ENCODE measurements around the gene E2F4.

E2F4 gene

GRCh38 chr16:67213197-67214019 lies 21.5 kb downstream of the E2F4 start:
- no peak for DNase-seq

- no peak for DNase-seq
Observed at GRCh38 chr16:67215706-67216105, 23.8 kb downstream of the E2F4 start.

- no peak for DNase-seq
Observed at GRCh38 chr16:67216612-67217490, 24.9 kb downstream of the E2F4 start.

GRCh38 chr16:67223992-67224391 lies 32.0 kb downstream of the E2F4 start:
- no peak for DNase-seq

DNA sequence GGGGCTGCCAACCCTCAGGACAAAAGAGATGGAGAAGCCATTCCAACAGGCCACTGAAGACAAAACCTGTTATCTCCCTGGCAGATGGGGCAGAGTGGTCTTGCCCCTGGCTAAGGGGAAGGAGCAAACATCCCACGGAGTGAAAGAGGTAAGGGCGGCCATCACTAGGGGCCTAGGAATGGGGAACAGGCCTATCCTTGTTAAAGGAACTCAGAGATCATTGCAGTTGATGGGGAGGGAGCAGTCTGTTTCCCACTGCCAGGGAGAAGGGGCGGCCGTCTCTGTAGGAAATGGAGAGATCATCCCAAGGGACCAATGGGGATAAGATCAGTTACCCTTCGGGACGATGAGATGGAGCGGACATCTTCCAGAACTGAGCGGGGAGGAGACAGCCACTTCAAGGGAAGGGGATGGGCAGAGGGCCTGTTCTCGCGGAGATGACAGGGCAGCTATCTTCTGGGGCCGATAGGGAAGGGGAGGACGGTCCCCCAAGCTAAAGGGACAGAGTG lies 34.4 kb downstream of the E2F4 start:
- DNase-seq, result no peak

DNA sequence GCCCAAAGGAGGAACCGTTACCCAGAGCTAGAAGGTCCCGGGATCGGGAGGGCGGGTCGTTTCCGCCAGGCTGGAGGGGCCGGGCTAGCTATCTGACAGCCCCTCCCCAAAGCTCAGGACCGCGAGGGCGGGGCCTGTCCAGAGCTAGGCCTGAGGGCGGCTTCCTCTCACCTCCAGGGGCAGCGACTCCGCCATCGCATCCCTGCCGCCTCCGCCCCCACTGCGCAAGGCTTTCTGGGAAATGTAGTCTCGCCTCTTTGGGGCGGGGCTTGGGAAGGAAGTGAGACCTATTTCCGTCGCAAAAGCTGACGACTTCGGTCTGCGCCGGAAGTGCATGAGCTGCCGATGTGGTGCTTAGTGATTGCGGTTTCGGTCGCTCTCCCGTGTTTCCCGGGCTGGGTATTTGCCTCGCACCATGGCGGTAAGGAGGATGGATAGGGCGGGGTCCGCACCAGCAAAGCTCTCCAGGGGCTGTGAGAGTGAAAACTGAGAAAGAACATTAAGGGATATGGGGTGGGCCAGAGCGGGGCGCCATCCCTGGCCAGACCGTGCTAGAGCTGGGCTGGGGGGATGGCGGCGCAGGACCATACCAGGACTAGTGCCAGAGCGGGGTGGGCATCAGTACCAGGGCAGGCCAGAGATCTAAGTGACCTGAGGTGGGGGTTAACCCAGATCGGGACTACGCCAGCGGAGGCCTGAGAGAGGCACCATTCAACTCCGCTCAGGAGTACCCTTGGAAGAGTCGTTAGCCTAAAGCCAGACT lies 35.0 kb downstream of the E2F4 start, which contains the start of gene TMEM208:
Gene TMEM208, plus strand, starts transcription at position 327 of the 763 bp plus-strand sequence. Its CDS starts 89 bp downstream, at position 416.
- peak; percentile 90 for DNase-seq

DNA sequence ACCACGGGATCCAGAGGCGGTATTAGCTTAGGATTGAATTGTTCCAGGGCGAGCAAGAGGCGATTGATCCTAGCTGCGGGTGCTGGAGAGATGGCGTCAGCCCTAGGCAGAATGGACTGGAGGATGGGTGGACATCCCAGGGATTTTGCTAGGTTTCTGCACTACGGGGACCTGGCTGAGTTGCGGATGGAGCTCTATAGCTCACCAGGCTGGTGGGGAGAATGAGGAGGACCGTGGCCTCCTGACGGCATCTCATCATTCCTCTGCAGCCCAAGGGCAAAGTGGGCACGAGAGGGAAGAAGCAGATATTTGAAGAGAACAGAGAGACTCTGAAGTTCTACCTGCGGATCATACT lies 35.6 kb downstream of the E2F4 start:
- DNase-seq, result no peak

GRCh38 chr16:67228034-67228785 lies 36.3 kb downstream of the E2F4 start:
- no peak for DNase-seq

- no peak for DNase-seq
Observed at GRCh38 chr16:67228905-67229304, 37.0 kb downstream of the E2F4 start.

DNA sequence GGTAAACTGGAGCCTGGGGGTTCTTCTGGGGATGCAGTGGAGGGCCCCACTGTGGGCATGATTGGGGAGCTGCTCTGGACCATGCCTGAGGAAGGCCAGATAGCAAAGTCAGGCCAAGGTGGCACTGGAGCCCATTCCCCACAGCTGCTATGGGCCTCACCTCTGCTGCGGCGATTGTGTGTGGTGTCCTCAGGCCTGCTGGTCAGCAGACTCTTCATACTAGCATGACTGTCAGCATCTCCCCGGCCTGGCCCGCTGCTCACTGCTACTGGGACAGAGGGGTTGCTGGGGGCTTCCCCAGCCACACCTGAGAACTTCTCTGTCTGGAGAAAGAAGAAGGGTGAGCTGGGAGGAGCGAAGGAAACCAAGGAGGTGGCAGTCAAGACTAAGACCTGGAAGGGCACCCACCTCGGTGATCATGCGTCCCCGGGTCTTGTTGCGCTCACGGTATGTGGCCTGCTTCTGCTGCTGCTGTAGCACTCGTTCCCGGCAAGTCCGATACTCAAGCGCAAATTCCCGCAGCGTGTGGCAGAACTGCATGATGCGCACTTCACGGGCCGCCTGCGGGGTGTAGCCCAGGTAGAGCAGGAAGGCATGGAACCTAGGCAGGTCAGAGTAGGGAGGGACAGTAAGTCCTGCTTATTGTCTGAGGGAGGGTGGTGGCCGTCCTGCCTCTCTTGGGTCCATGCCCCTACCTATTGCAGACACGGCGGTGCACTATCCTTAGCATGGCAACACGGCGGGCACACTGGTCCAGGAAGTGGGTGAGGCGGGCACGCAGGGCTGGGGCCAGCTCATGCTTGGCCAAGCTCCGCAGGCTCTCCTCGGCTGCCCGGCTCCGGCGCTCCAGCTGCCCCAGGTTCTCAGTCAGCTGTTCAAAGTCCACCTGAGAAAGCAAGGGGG lies 38.2 kb downstream of the E2F4 start:
- DNase-seq, result no peak

DNA sequence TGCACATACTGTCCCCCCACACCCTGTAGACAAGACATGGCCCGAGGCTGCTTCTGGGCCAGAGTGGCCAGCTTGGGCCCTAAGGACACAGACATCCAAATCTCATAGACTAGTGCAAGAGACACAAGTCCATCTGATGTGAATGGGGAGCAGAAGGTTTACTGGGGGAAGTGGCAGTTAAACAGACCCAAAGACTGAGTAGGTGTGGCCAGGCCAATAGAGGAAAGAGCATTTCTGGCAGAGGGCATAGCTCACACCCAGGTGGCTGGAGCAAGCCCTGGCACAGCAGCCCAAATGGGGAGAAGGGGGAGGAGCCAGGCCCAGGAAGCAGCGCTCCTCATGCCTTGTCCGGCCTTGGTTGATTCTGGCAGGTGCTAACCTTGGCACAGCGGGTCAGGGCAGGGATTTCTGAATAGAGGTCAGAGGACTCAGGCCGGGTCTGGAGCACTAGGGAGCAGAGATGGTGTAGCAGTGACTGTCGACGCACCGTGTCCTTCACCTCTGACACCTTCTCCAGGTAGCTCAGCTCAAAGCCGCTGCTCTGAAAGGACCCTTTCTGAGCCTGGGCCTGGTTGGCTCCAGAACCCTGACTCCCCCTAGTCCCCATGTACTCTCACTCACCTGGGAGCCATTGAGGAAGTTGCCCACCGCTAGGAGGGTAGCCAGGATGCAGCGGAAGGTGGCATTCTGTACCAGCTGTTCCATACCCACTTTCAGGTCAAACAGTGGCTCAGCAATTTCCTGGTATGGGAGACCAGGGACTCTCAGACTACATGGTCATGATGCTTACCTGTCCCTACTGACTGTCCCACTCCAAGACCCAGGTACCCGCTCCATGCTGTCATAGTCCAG lies 39.1 kb downstream of the E2F4 start:
- no peak for DNase-seq

DNA sequence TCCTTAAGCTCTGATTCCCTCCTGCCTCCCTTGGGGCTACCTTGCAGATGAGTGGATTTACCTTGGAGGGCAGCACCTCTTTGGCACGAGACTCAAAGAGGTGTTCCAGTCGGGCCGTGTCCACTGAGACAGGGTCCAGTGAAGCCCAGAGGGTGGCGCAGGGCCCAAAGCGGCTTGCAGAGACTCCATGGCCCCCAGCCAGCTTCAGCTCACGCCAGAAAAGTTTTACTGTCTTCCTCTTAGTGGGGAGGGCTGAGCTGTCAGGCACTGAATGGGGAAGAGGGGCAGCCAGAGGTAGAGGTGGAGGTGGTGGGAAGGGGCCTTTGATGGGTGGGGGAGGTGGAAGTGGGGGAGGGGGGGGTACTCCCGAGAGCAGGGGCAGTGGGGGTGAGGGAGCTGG lies 41.6 kb downstream of the E2F4 start:
- DNase-seq, result no peak

GRCh38 chr16:67234180-67234597 lies 42.2 kb downstream of the E2F4 start:
- no peak for DNase-seq

GRCh38 chr16:67235816-67236562 lies 44.0 kb downstream of the E2F4 start:
- DNase-seq, result no peak

DNA sequence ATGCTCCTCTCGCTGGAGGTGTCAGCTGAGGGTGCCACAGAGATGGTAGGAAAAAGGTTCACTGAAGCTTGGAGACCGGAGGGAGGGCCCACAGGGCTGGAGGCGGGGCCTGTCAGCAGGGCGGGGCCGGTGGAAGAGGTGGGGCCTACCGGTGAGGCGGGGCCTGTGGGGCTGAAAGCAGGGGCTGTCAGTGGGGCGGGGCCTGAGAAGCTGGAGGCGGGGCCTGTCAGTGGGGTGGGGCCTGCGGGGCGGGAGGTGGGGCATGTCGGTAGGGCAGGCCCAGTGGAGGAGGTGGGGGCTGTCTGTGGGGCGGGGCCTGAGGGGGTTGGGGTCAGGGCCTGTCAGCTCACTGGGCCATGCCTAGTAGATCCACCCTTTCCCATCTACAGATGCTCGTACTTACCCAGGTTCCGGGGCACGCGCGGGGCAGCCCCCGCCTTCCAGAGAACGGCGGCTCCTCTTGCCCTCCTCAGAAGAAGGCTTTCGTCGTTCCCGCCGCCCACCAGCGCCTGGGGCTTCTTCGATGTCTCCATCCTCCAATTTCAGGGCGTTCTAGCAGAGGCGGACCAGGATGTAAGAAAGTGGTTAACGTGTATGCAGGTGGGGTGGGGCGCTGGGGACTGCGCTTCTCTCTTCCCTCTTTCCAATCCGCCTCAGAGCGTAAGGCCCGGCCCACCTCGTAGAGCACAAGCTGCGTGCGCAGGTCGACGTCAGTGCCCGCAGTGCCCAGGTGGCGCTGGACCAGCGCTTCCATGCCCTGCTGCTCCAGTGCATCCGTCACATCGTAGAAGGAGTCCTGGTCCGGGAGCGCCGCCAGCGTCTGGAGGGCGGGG lies 44.8 kb downstream of the E2F4 start:
- no peak for DNase-seq

DNA sequence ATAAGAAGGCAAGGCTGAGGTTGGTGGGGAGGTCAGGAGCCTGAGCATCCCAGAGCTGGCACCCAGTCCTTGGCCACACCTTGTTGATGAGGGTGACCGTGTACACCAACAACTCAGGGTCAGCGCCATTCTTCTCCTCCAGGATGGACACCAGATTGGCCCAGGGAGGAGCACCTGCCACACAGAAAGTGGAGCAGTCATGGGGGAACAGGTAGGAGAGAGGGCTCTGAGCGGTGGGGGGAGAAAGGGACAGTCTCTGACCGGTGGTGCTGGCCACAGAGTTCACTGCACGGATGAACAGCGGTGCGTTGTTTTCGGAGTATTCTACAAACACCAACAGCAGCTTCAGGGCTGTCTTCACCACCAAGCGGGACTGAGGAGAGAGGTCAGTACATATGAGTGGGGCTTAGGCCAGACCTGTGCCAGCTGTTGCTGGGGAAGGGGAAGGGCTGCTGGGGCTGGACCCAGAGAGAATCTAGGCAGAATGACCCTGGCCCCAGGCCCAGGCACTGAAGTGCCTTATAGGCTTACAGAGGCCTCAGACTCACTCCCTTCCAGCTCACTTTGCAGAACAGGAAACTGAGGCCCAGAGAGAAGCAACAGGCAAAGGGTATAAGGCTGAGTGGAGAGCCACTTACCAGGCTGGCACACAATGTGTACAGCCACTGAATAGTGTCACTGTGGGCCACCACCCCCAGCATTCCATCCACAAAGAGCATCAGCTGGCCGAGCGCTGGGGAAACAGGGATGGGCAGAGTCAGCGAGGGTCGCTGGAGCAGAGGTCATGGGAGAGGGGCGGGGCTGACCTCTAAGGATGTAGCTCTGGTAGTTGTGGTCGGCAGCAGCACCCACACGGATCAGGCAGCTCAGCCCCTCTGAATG lies 45.7 kb downstream of the E2F4 start:
- DNase-seq, result no peak

GRCh38 chr16:67238278-67238575 lies 46.3 kb downstream of the E2F4 start:
- no peak for DNase-seq

All from NCI-H748 treated with DMSO at 0.1 percent for 48 hours (cell line).